Medulla oblongata (tissue), 1 donor: ENCODE measurements around the gene GALM.
"Not testable (repeated sequence)": the region's sequence is repeated elsewhere in the genome, so short reads cannot be mapped to it uniquely, and the experiment has no call there.

Source experiments
- DNase-seq: peaks from one replicate; pipeline ENCODE4 v3.0.0-alpha.2; 2015; ENCODE audit errors: extremely low spot score

The GALM gene

DNA sequence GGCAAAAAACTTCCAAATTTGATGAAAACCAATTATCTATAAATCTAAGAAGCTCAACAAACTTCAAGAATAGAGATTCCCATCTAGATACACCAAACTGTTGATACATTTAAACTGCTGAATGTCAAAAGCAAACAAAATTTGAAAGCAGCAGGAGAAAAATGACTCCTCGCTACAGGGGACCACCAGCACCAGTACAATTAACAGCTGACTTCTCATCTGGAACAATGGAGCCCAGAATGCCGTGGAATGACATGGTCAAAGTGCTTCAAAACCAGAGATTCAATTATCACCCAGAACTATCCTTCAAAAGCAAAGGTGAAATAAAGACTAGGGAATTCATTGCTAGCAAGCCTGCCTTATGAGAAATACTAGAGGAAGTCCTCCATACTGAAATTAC lies 73.6 kb downstream of the GALM start:
- DNase-seq: no peak

GRCh38 chr2:38740851-38741731 lies 75.2 kb downstream of the GALM start:
- peak; percentile 64 for DNase-seq

GRCh38 chr2:38742797-38743559 lies 77.1 kb downstream of the GALM start:
- DNase-seq: no peak

GRCh38 chr2:38743672-38744398 lies 77.9 kb downstream of the GALM start:
- DNase-seq: no peak

- DNase-seq: no peak
Observed at GRCh38 chr2:38744399-38744780, 78.5 kb downstream of the GALM start.

DNA sequence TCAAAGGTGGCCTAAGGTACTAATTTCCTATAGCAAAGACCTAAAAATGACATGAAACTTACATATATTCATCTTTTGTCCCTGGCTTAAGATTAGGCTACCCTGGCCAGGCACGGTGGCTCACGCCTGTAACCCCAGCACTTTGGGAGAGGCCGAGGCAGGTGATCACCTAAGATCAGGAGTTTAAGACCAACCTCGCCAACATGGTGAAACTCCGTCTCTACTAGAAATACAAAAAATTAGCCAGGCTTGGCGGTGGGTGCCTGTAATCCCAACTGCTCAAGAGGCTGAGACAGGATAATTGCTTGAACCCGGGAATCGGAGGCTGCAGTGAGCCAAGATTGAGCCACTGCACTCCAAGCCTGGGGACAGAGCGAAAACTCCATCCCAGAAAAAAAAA lies 79.4 kb downstream of the GALM start:
- DNase-seq: no peak

DNA sequence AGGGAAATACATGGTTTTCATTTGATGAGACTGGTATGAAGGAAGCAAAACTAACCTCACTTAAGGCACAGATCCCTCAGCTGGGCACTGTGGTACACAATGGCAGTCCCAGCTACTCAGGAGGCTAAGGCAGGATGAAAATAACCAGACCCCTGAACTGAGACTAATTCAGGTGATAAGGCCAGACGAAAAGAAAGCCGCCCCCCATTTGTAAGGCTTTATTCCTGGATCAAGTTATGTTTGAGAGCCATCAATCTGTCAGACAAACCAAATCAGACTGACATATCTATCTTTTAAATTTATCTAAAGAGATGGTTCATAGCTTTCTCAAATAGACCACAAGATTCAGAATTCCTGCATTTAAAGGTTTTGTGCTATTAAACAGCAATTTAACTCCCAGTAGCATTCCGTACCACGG lies 81.1 kb downstream of the GALM start:
- no peak for DNase-seq

- no peak for DNase-seq
Observed at GRCh38 chr2:38747819-38748218, 81.9 kb downstream of the GALM start.

GRCh38 chr2:38748391-38748790 lies 82.5 kb downstream of the GALM start:
- no peak for DNase-seq

DNA sequence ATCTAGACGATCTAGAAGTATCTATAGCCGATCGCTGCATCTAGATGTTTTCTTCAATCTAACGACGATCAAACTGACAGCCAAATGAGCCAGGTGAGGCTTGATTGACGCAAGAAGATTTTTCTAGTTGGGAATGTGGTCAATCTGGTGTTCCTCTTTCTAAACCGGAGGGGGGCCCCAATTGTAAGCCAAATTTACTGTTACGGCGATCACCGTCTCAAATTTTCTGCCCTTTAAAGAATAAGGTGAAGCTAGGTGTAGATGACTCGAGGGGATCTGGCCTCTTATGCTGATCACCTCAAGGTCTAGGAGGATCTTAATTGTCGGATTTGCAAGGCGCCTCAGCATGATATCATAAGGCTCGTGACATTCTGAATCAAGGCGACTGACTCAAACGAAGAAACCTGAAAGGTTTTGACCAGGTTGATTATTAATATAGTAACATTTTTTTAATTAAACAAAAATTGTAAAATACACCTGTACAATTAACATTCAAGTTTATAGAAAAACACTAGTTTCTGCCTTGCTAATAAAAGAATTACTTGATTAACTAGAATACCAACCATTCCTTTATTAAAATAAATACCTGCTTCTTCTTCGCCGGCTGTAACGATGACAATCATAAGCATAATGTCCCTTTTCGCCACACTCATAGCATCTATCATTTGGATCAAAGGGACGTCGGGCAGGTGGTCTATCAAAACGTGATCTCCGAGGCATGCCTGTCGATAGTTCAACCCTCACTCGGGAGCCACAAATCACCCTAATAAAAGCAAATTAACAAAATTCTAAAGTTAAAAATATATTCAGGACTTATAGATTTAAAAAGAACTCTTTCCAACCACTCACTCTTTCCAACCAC lies 83.3 kb downstream of the GALM start:
- DNase-seq: no peak

DNA sequence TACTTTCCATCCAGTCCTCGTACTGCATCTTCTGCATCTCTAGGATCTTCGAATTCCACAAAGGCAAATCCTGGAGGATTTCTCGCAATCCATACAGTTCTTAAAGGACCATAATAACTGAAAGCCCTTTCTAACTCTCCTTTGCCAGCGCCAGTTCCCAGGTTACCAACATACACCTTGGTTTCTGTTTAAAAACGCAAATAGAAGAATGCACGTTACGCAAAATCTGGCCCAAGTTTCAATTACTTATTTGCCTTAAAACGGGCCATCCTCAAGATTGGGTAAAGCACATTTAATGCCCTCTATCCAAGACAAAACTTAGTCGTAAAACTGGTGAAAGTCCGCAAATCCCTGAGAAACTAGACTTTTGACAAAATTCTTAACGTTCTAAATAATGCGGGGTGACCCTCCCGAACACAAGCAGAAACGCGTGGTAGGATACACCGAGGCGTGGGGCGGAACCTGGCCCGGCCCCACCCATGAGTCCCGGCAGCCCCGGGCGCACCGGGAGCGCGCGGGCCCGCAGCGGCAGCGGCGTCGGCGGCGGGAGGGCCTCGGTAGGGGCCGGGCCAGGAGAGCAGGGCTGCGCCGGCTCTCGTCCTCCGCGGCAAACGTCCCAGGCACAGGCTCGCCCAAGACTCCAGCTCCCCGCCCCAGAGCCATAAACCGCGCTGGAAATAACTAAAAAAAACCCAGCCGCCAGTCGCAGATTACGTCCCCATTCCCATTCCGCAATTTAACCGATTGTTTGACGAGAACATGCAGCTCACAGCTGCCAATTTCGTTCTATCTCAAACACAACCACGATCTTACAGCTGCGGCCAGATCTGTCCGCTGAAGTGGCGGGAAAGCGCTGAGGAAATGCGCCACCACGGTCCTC lies 84.3 kb downstream of the GALM start:
- peak; percentile 63 for DNase-seq

- DNase-seq: peak; percentile 99
Observed at GRCh38 chr2:38750891-38751595, 85.1 kb downstream of the GALM start, which contains the start of gene SRSF7. TSS of gene SRSF7 (minus strand) at chr2:38751361. CDS start at chr2:38751256, 105 bp downstream.

GRCh38 chr2:38751596-38752410 lies 85.9 kb downstream of the GALM start:
- peak; percentile 31 for DNase-seq

- no peak for DNase-seq
Observed at GRCh38 chr2:38754049-38754448, 88.1 kb downstream of the GALM start.

GRCh38 chr2:38754506-38754905 lies 88.6 kb downstream of the GALM start:
- no peak for DNase-seq

GRCh38 chr2:38755891-38756290 lies 90.0 kb downstream of the GALM start:
- DNase-seq: not testable (repeated sequence)

- DNase-seq: no peak
Observed at GRCh38 chr2:38763228-38763627, 97.3 kb downstream of the GALM start.

DNA sequence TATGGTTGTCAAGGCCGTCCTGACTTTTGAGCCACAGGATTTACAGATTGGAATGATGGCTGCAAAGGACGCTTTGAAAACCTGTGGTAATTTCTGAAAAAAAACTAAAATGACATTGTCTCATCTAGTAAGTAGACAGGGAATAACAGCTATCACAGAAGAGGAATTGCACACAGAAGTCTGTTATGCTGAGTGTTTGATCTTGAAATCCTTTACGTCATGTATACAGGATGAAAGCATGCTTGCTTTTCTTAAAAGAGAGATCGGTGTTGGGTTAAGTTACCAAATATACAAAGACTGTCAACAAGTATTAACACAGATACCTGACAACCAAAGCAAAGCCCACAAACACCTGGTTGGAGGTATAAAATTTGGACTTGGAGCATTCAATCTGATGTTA lies 97.8 kb downstream of the GALM start:
- DNase-seq: no peak

DNA sequence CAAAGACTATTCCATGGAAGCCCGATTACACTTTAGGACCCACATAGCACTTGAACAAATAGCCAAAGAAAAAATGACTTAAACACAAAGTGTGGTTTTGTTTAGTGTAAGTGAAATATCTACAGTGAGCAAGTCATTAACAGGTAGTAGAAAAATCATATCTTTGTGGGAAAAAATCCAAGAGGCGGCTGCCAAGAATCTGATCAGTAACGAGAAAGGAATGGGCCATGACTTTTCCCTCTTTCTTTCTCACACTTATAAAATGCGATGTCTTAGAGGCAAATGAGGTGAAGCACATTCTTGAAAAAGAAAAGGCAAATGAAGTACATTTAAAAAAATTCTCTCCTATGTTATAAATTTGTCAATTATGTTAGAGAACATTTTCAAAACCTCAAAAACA lies 99.2 kb downstream of the GALM start:
- DNase-seq: no peak
